Hepatocyte (in vitro differentiated cells): ENCODE results near the gene CASTOR1. TPM values are rescaled to one million over a fixed set of nuclear protein-coding genes. Genes with fewer than 3 reads are reported as not detected.

Experiments used
- DNase-seq: peaks from one replicate; pipeline ENCODE4 v3.0.0-alpha.2; 2016; ENCODE audit warnings: low spot score
- H2AFZ ChIP-seq: fragments of 200-600 bp; sonication (generic); 2 replicates; pipeline ENCODE4 v1.6.0; 2016; ENCODE audit warnings: antibody characterized with exemption, mild to moderate bottlenecking
- H3K27ac ChIP-seq: fragments of 200-600 bp; sonication (generic); 2 replicates; pipeline ENCODE4 v1.5.1; 2016; ENCODE audit warnings: mild to moderate bottlenecking
- H3K27me3 ChIP-seq: fragments of 200-600 bp; sonication (generic); 2 replicates; pipeline ENCODE4 v1.6.1; 2016
- H3K36me3 ChIP-seq: fragments of 200-600 bp; sonication (generic); replicated peaks from 2 replicates; pipeline ENCODE4 v1.5.1; 2016; ENCODE audit warnings: low read depth; ENCODE audit not compliant: insufficient read depth
- H3K4me1 ChIP-seq: fragments of 200-600 bp; sonication (generic); 2 replicates; pipeline ENCODE4 v1.5.1; 2016; ENCODE audit warnings: mild to moderate bottlenecking, moderate library complexity; ENCODE audit not compliant: insufficient read depth
- H3K4me2 ChIP-seq: fragments of 200-600 bp; sonication (generic); 2 replicates; pipeline ENCODE4 v1.6.0; 2016
- H3K4me3 ChIP-seq: fragments of 200-600 bp; sonication (generic); 2 replicates; pipeline ENCODE4 v1.5.1; 2016; ENCODE audit warnings: mild to moderate bottlenecking
- H3K79me2 ChIP-seq: fragments of 200-600 bp; sonication (generic); 2 replicates; pipeline ENCODE4 v1.6.0; 2017; ENCODE audit warnings: mild to moderate bottlenecking
- H3K9me2 ChIP-seq: fragments of 200-600 bp; sonication (generic); replicated peaks from 2 replicates; pipeline ENCODE4 v1.6.0; 2017; ENCODE audit warnings: mild to moderate bottlenecking; ENCODE audit not compliant: insufficient read depth
- H3K9me3 ChIP-seq: fragments of 200-600 bp; sonication (generic); 2 replicates; pipeline ENCODE4 v1.5.1; 2016; ENCODE audit warnings: low read depth, mild to moderate bottlenecking
- H4K20me1 ChIP-seq: fragments of 200-600 bp; sonication (generic); 2 replicates; pipeline ENCODE4 v1.6.0; 2016; ENCODE audit warnings: mild to moderate bottlenecking; ENCODE audit not compliant: insufficient read depth, poor library complexity, severe bottlenecking
- CTCF ChIP-seq: fragments of 200-600 bp; sonication (generic); IDR thresholded peaks from 2 replicates; pipeline ENCODE4 v1.5.1; 2016; ENCODE audit warnings: antibody characterized with exemption, mild to moderate bottlenecking; ENCODE audit not compliant: poor library complexity
- EZH2 ChIP-seq: fragments of 200-600 bp; sonication (generic); IDR thresholded peaks from 2 replicates; pipeline ENCODE4 v1.6.1; 2016; ENCODE audit warnings: antibody characterized with exemption, mild to moderate bottlenecking, borderline replicate concordance
- EZH2phosphoT487 ChIP-seq: fragments of 200-600 bp; sonication (generic); IDR thresholded peaks from one replicate; pipeline ENCODE4 v1.6.1; 2018; ENCODE audit warnings: antibody characterized with exemption, mild to moderate bottlenecking, low read depth, moderate library complexity; ENCODE audit not compliant: unreplicated experiment, severe bottlenecking
- WGBS: methylation state at CpG from one replicate; pipeline ENCODE4 v1.1.6; 2016; ENCODE audit warnings: low lambda C conversion rate; ENCODE audit errors: missing lambda C conversion rate; 5-methylcytosine and 5-hydroxymethylcytosine counted together
- polyA plus RNA-seq: library from polyadenylated mRNA; unstranded; fragments of >200 nt; fragmentation: Nextera tagmentation; extraction: Ambion mirVana; gene quantifications from 2 replicates; pipeline ENCODE4 v1.2.1, GENCODE V29; 2016
- total RNA-seq: library from RNA; depleted of rRNA; stranded (reverse); fragments of >200 nt; gene quantifications from 2 replicates; pipeline ENCODE4 v1.2.3, GENCODE V29; 2014

The CASTOR1 gene
- total and polyA plus RNA-seq, 2 experiments from 2014 or later, result 30.9 to 53.5 TPM

GRCh38 chr22:30325065-30325720 is 35.9 kb upstream of the CASTOR1 start:
- Histone ChIP-seq H3K9me3 (no peaks in the 10 kb centered on the region), H3K27me3 (no peaks in the 10 kb centered on the region), H3K36me3 (no peaks in the 10 kb centered on the region), H3K4me1 (peaks cover 27% of the 10 kb centered on the region), H3K4me3 (peak overlapping the region; percentile 83), H3K9me2 (no peaks in the 10 kb centered on the region), H3K4me2 (peak overlapping the region; percentile 97), H4K20me1 (peaks cover 16% of the 10 kb centered on the region), H3K79me2 (peaks cover 57% of the 10 kb centered on the region), H3K27ac (peak overlapping the region; percentile 94), H2AFZ (no peak overlapping the region)
- TF ChIP-seq EZH2 (no peak), CTCF (no peak), EZH2phosphoT487 (no peak)
- peak; percentile 91 for DNase-seq
- 53% methylated on average over 5 of the region's 5 CpGs for WGBS

GRCh38 chr22:30324014-30324730 is 34.9 kb upstream of the CASTOR1 start:
- 80% methylated on average over 8 of the region's 8 CpGs for WGBS
- peak overlapping the region; percentile 94 for H3K27ac ChIP-seq
- no peaks in the 10 kb centered on the region for H3K36me3 ChIP-seq
- H3K4me3 ChIP-seq, result no peak overlapping the region
- H3K4me2 ChIP-seq, result peak overlapping the region; percentile 97
- H2AFZ ChIP-seq, result no peak overlapping the region
- H3K27me3 ChIP-seq, result no peaks in the 10 kb centered on the region
- TF ChIP-seq EZH2phosphoT487 (no peak), CTCF (no peak), EZH2 (no peak)
- H3K79me2 ChIP-seq, result peaks cover 67% of the 10 kb centered on the region
- H3K4me1 ChIP-seq, result peaks cover 27% of the 10 kb centered on the region
- H3K9me3 ChIP-seq, result no peaks in the 10 kb centered on the region
- no peaks in the 10 kb centered on the region for H3K9me2 ChIP-seq
- H4K20me1 ChIP-seq, result peaks cover 20% of the 10 kb centered on the region
- DNase-seq, result no peak

GRCh38 chr22:30323246-30323645 is 33.9 kb upstream of the CASTOR1 start:
- H3K9me2 ChIP-seq, result no peaks in the 10 kb centered on the region
- no peaks in the 10 kb centered on the region for H3K9me3 ChIP-seq
- peaks cover 77% of the 10 kb centered on the region for H3K79me2 ChIP-seq
- H3K4me3 ChIP-seq, result no peak overlapping the region
- TF ChIP-seq EZH2phosphoT487, result no peak
- no peak for TF ChIP-seq CTCF
- TF ChIP-seq EZH2, result no peak
- no peaks in the 10 kb centered on the region for H3K36me3 ChIP-seq
- H2AFZ ChIP-seq, result no peak overlapping the region
- H4K20me1 ChIP-seq, result peaks cover 24% of the 10 kb centered on the region
- DNase-seq, result no peak
- H3K27ac ChIP-seq, result no peak overlapping the region
- H3K4me1 ChIP-seq, result peaks cover 23% of the 10 kb centered on the region
- 88% methylated on average over 3 of the region's 3 CpGs for whole genome bisulfite sequencing
- H3K4me2 ChIP-seq, result no peak overlapping the region
- no peaks in the 10 kb centered on the region for H3K27me3 ChIP-seq
